GM18508 (cell line): Measurements from ENCODE around the gene MICAL1.
"Not testable (repeated sequence)": the region's sequence is repeated elsewhere in the genome, so short reads cannot be mapped to it uniquely, and the experiment has no call there.

Experiments
- ATAC-seq: cut with Tn5 transposase; IDR thresholded peaks from one replicate; pipeline ENCODE4 v1.9.1; 2021; ENCODE audit warnings: moderate number of reproducible peaks; ENCODE audit not compliant: insufficient read depth, unreplicated experiment

Gene MICAL1

DNA sequence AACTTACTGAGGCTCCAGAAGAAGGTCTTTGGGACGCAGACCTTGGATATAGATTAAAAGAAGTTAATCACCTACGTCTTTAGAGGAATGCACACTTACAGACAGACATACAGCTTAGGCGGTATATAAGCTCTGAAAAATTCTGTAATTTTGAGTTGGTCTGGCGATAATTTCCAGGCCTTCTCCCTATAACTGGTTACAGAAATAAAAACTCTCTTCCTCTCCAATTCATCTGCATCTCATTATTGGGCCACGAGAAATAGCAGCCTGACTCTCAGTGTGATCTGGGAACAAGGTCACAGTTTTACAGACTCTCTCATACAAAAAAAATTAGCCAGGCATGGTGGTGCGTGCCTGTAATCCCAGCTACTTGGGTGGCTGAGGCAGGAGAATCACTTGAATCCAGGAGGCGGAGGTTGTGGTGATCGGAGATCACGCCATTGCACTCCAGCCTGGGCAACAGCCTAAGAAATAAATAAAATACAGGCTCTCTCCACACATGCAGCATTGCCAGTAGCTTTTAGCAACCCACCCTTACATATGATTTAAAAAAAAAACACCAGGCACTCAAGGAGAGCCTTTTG is 22.7 kb upstream of the MICAL1 start:
- ATAC-seq, result no peak

DNA sequence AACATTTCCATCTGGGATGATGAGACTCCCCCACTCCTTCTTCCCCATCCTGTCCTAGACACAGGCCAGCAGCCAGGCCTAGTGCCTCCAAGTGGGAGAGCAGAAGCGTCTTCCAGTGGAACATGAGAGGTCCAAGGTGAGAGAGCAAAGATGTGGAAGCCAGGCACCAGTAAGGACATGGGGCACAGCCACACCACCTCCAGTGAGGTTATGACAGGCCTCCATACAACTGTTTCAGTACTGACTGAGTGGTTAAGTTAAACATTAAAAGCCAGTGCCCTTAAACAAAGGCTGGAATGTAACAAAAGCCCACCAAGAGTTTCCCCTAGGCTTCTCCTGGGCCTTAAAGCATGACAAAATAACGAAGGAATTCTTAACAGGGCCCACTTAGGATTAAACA is 22.2 kb upstream of the MICAL1 start:
- ATAC-seq, result peak; percentile 64

DNA sequence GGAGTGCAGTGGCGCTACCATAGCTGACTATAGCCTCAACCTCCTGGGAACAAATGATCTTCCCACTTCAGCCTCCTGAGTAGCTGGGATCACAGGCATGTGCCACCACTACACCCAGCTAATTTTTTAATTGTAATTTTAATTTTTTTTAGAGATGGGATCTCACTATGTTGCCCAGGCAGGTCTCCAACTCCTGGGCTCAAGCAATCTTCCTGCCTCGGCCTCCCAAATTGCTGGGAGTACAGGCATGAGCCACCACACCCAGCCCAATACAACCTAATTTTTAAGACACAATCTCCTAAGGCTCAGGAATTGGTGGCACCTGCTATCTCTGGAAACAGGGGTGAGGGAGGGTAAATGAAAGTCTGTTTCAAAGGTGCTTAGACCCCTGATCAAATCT is 21.6 kb upstream of the MICAL1 start:
- ATAC-seq, result no peak

DNA sequence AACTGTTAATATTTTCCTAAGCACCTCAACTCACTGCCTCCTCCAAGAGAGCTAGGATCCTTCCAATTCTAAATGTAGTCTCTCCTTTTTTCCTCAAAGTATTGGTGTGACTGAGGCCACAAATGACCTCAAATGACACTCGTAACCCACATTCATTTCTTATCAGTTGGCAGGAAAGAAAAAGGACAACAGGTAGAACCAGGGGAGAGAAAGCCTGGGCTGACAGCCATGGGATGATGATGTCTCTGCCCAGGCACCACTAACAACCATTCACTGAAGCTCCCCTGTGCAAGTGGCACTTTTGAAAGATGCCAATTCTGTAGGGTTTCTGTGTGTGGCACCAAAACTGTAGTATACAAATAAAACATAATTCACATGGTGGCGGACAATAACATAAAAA is 20.1 kb upstream of the MICAL1 start:
- ATAC-seq, result no peak

DNA sequence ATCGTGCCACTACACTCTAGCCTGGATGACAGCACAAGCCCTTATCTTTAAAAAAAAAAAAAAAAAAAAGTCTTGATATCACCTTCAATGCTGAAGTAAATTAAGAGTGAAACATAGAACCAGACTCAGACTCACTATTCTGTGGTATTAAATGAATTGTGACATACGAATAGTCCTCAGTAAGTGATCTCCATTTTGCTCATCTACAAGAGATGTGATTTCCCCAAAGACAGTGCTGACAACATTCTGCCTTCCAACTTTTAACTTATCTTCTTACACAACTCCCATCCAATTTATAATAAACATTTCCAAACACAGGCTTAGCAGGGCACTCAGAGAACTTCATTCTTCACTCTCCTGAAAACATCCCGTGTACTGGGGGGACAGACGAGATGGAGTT is 19.4 kb upstream of the MICAL1 start:
- no peak for ATAC-seq

DNA sequence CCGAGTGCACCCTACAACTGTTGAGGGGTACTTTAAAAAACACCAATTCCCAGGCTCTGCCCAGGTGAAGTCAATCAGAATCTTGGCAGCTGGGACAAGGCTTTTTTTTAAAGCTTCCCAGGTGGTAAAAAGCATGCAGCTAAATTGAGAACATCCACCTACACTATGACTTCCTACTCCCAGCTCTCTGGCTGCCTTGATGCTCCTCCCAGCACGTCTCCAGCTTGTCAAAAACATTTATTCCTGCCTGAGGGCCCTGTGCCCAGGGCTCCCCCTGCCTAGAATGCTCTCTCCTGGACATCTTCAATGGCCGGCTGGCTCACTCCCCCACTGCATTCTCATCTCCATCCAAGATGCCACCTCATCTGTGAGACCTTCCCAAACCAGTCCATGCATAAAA is 17.5 kb upstream of the MICAL1 start:
- ATAC-seq, result no peak

DNA sequence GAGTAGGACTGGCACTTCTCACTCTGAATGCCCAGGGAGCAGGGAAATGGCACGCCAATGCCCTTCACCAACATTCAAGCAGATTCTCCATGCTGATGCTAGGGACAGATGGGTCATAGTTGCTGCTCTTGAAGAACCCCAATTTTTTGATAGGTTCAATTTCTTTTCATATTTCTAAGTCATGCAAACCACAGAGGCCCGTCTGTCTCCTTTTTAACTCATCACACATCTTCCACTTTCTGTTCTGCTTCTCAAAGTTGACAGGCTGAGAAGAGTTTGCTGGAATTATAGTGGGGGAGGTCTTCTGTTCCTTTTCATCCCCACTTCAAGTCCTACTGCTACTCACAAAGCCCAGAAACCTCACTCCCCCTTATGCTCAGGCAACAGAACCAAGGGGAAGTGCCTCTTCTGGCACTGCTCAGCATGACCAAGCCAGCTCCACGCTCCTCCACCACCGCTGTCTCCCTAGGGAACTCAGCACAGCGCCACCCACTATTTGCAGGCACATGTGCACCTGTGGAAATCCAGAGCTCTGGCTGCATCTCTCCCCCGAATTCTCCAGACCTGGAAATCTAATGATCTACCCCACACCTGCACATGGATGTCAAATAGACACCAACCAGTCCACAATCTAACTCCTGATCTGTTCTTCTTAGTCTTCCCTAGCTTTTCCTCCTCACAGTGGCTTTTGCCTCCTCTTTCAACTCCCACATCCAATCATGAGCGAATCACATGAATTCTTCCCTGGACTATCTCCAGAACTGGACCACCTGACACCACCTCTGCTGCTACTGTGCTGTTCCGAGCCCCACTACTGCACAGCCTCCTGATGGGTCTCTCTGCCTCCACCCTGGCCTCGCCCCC is 16.8 kb upstream of the MICAL1 start:
- no peak for ATAC-seq

DNA sequence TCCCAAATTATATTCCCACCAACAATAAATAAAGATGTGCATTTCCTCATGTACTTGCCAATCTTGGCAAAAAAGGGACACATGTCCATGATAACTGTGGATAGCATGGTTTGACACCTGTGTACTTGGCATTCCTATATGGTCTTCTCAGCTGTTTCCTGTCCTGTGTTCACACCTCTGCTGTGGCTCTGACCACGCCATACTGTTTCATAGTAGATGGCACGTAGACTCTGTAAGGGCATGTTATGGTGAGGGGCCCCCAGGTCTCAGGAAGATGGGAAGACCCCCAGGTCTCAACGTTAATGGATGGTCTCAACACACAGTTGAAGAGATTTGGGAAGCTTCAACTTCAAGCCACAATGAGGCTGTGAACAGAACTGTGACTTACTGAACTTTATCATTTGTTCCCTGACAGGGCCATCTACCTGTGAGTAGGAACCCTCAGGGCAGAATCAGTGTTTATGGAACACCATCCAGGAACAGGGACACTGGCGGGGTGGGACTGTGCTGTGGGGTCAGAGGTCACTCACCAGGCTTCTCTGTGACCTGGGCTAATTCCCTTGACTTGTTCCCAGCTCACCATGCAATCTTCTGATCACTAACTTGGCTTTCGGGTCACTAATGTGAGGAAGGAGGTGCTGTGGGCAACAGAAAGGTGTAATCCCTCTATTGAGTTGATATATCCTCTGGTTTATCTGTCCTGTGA is 15.7 kb upstream of the MICAL1 start:
- no peak for ATAC-seq

DNA sequence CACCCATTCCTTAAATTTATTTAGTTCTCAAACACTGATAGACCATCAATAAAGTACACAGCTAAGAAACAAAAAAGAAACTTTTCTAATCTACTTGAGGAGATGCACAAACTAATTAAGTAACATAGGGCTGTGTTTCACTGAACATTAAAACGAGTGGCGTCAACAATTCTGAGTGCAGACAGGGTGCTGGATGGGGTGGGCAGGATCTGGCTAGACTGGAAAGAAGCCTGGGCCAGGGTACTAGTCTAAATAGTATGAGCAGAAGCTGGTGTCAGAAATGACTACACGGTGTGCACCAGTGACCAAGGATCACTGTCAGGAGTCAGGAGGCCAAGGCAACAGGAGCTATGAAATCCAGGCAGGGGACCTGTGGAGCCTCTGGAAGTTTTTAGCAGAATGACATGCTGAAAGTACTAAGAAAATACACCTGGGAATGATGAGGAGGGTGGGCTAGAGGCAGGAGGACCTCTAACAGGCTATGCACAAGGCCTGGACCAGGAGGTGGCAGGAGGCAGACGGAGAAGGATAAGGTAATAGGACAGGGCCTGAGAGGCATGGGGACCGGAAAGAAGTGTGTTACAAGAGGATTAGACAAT is 14.1 kb upstream of the MICAL1 start:
- no peak for ATAC-seq

DNA sequence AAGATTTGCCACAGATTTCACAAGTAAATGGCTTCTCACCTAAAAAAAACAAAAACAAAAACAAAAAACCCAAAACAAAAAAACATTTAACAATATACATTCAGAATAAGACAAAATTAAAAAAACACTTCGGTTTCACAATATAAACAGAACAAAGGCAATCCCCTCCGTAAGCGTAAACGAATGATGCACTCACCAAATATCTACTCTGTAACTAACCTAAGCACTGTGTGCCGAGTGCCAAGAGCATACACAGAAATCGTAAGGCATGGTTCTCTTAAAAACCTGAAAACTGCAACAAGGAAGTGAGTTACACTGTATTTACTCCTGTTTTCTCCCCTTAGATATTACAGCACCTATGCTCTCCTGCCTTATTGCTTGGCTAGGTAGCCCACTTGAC is 12.1 kb upstream of the MICAL1 start:
- ATAC-seq, result no peak

DNA sequence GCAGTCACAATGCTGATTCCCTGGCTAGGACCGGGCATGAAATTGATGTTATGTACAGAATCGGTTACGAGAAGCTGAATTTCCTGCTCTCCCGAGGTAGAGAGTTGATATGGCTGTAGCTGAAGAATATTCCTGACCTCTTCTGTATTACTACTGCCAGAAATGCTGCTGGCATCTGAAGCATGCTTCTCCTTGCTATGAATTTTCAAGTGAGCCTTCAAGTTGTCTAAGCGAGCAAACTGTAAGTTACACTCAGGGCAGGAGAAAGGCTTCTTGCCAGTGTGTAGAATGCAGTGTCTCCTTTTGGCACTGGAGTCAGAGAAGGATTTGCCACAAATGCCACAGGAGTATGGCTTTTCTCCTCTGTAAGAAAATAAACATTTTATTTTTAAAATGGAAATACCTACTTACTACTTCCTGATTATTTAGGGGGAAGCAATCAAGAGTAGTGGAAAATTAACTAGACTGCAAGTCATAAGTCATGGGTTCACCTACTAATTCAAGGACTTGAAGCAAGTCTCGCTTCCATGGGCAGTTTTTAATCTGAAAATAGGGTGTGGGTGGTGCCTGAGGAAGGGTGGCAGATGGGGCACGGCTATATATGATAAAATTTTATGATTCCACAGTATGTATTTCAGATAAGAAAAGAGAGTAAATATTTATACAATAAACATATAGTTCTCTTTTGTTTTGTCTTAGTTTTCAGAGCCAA is 10.8 kb upstream of the MICAL1 start:
- no peak for ATAC-seq

DNA sequence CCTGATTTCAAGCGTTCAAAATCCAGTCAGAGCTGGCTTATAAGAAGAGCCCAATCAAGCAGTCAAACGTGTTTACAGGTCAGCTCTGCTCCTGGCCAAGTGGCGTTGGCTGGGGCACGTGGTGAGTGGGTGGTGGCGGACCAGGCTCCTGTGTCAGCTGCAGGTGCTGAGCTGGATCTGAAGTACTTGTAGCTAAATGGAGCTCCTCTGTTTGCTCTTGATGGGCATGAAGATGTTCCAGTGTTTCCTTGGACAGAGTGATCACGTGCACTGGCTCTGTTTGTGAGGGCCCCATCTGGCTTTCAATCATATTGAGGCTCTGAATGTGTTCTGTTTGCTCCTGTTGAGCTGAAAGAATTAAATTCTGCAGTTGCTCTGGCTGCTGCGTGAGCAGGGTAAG is 10.2 kb upstream of the MICAL1 start:
- ATAC-seq, result no peak

DNA sequence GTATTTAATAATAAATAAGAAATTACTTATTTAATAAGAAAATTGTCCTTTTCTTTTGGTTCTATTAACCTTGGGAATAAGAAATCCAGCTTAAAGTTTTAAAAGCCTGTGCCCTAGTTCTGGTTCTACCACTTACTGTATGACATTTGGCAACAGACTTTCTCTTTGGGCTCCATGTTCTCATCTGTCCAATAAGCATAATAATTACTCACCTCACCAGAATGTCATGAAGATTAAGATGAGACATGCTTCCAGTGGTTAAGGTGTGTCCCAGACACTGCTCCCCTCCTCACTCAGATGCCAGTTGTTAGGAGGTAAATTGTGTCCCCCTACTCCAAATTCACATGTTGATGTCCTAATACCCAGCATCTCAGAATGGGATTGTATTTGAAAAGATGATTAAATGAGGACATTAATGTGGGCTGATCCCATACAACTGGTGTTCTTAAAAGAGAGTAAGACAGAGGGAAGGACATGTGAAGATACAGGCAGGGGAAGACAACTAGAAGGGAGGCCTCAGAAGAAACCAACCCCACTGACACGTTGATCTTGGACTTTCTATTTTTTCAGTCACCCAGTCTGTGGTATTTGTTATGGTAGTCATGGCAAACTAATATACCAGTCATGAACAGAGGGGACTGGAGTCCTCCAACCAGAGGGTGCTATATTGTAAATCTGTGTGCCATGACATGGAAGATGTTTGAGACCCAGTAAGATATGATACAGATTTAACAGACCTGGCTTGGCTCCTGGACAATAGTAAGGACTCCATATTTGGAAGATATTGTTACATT is 6.4 kb upstream of the MICAL1 start:
- ATAC-seq, result no peak

DNA sequence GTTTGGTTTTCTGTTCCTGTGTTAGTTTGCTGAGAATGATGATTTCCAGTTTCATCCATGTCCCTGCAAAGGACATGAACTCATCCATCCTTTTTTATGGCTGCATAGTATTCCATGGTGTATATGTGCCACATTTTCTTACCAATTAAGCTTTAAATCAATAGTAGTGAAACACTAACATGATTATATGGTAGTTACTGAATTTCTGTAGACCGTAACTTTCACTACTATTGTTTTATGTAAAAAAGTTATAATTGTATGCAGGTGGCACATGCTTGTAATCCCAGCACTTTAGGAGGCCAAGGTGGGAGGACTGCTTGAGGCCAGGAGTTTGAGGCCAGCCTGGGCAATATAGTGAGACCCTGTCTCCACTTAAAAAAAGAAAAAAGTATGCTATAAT is 5.6 kb upstream of the MICAL1 start:
- not testable (repeated sequence) for ATAC-seq

DNA sequence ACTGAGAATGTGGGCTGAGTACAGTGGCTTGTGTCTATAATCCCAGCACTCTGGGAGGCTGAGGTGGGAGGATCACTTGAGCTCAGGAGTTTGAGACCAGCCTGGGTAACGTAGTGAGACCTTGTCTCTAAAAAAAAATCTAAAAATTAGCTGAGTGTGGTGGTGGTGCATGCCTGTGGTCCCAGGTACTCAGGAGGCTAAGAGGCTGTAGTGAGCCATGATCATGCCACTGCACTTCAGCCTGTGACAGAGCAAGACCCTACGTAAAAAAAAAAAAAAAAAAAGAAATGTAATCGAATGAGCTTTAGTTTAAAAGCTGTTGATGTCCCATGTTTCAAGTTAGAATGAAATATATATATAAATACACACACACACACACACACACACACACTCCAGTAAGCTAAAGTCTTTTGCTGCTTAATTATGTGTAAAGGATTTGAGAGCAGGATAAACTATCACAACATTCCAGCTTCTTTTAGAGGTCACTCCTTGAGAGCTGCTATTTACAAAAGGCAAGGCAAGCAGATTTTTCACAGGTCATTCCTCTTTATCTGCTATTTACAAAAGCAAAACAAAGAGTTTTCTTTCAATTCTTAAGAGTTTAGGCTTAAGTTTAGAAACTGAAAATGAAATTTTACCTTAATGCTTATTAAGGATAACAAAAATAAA is 4.7 kb upstream of the MICAL1 start:
- ATAC-seq, result no peak

DNA sequence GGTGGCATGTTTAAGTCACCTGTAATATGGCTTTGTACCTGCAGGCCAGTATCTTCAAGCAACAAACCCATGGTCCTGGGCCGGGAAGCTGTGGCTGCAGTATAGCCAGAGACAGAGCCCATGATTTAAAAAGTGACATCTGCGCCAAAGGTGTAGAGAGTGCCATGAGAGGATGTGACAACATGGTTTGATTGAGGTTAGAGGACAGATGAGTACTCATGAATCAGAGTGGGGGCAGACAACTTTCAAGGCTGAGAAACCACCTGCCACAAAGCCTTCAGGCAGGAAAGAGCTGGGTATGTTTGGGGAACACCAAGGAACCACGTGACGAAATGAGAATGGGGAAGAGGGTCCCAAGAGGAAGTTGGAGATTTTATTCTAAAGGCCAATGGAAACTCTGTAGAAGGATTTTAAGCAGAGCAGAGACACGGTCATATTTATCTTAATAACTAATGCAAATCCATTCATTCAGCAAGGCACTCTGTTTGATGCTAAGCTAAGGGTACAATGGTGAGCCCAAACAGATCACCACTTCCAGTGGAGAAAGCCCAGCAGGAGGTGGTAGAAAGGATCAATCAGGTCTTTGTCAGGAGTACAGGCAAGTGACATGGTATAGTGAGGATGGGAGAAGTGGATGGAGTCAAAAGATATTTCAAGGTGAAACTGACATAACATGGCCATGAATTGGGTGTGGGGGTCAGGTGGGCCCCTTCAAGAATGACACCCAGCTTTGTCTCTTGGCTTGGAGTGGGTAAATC is 3.4 kb upstream of the MICAL1 start:
- ATAC-seq, result no peak

DNA sequence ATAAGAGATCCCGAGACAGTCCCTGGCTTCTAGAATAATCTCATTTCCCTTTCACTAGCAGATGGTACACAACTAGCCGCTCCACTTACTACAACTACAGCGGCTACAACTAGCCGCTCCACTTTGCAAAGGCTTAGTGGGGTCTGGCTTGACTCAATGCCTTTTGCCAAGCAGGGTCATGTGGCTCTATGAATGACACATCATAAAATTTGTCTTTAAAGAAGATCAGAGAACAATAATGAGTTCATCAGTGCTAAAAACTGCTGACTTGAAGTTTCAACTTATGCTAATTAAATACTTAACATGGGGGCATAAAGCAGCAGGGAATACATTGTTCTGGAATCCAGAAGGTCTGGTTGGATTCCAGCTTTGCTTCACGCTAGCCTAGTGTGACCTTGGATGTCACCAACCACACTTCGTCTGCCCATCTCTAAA is 2.0 kb upstream of the MICAL1 start:
- ATAC-seq, result no peak
